Measurements from ENCODE around the gene YIPF6. TPM values are rescaled to one million over a fixed set of nuclear protein-coding genes. Genes with fewer than 3 reads are reported as not detected.
"Not testable (repeated sequence)": the region's sequence is repeated elsewhere in the genome, so short reads cannot be mapped to it uniquely, and the experiment has no call there.

The YIPF6 gene
- total and polyA plus RNA-seq, 2 experiments from 2014 or later, result 17.0 to 39.2 TPM

DNA sequence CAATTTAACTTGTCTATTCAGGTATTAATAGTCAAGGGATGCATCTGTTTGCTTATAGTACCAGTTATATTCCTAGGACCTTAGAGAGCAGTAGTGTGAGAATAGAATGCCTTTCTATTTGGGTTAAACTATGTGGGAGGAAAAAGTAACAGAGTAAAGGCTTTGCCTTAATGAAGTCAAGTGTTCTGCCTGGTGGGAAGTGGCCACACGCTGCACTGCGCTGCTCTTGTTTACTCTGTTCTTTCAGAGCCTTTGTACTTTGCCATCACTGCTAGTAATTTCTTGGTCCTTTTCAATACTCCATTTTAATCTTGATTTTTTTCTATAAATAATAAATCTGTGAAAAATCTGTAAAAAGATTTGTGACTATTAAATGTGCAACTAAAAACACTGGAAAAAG lies 38.0 kb downstream of the YIPF6 start:
- Histone ChIP-seq H3K9me3 (ENCODE audit: low read depth) (no peaks in the 10 kb centered on the region), H3K36me3 (peaks cover 7% of the 10 kb centered on the region), H3K27me3 (no peaks in the 10 kb centered on the region), H3K4me1 (ENCODE audit: low read depth) (no peaks in the 10 kb centered on the region), H3K27ac (no peak overlapping the region), H3K4me3 (no peak overlapping the region)
- DNase-seq (ENCODE audit: low read depth in 1 of 2, low spot score in 1 of 2), result no peak
- TF ChIP-seq, protein P1, sequence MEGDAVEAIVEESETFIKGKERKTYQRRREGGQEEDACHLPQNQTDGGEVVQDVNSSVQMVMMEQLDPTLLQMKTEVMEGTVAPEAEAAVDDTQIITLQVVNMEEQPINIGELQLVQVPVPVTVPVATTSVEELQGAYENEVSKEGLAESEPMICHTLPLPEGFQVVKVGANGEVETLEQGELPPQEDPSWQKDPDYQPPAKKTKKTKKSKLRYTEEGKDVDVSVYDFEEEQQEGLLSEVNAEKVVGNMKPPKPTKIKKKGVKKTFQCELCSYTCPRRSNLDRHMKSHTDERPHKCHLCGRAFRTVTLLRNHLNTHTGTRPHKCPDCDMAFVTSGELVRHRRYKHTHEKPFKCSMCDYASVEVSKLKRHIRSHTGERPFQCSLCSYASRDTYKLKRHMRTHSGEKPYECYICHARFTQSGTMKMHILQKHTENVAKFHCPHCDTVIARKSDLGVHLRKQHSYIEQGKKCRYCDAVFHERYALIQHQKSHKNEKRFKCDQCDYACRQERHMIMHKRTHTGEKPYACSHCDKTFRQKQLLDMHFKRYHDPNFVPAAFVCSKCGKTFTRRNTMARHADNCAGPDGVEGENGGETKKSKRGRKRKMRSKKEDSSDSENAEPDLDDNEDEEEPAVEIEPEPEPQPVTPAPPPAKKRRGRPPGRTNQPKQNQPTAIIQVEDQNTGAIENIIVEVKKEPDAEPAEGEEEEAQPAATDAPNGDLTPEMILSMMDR (IDR thresholded peaks at IDR 0.05; ENCODE audit: low read depth, low read length), result no peak

DNA sequence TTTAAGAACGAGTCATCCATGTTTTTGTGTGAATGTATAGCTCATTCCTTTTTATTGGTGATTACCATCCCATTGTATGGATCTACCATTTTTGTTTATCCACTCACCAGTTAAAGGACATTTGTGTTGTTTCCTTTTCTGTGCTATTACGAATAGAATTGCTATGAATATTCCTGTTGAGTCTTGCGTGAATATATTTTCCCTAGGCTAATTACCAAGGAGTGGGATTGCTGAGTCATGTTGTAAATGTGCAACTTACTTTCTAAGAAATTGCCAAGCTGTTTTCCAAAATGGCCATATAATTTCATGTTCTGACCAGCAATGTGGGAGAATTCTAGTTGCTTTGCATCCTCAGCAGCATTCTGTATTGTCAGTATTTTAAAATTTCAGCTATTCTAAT lies 51.3 kb downstream of the YIPF6 start:
- no peaks in the 10 kb centered on the region for H3K9me3 ChIP-seq (ENCODE audit: low read depth)
- TF ChIP-seq, protein P1 (IDR thresholded peaks at IDR 0.05; ENCODE audit: low read depth, low read length), result no peak
- no peak overlapping the region for H3K4me3 ChIP-seq
- no peak overlapping the region for H3K27ac ChIP-seq
- no peak for DNase-seq (ENCODE audit: low read depth in 1 of 2, low spot score in 1 of 2)
- no peaks in the 10 kb centered on the region for H3K4me1 ChIP-seq (ENCODE audit: low read depth)
- H3K27me3 ChIP-seq, result no peaks in the 10 kb centered on the region
- H3K36me3 ChIP-seq, result no peaks in the 10 kb centered on the region

DNA sequence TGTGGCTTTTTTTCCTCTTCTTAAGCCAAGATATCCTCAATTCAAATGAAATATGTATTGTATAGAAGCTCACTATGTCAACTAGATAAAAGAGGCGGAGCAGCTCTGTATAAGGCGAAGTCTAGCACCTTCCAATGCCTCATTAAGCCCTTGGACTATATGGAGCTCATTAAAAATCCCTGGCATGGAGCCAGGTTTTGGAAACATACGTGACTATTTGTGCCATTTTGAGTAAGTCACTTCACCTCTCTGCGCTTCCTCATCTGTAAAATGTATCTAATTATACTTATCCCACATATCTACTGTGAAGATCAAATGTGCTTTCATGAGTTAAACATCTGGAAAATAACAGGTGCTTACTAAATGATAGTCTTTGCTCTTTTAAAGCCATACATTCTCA lies 57.2 kb downstream of the YIPF6 start:
- Histone ChIP-seq H3K4me3 (no peak overlapping the region), H3K27me3 (no peaks in the 10 kb centered on the region), H3K36me3 (no peaks in the 10 kb centered on the region), H3K9me3 (ENCODE audit: low read depth) (no peaks in the 10 kb centered on the region), H3K4me1 (ENCODE audit: low read depth) (no peaks in the 10 kb centered on the region), H3K27ac (no peak overlapping the region)
- DNase-seq (ENCODE audit: low read depth in 1 of 2, low spot score in 1 of 2), result no peak
- TF ChIP-seq, protein P1 (IDR thresholded peaks at IDR 0.05; ENCODE audit: low read depth, low read length), result no peak

DNA sequence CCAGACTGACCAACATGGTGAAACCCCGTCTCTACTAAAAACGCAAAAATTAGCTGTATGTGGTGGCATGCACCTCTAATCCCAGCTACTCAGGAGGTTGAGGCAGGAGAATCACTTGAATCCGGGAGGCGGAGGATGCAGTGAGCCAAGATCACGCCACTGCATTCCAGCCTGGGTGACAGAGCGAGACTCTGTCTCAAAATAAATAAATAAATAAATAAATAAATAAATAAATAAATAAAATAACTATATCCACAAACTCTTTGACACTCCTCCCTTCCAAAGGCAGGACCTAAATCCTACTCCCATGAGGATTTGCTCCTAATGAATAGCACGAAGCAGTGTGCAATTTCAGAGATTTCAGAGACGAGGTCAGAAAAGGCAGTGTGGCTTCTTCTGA lies 58.3 kb downstream of the YIPF6 start:
- H3K9me3 ChIP-seq (ENCODE audit: low read depth); H3K4me3 ChIP-seq; DNase-seq (ENCODE audit: low read depth in 1 of 2, low spot score in 1 of 2); H3K27me3 ChIP-seq; H3K4me1 ChIP-seq (ENCODE audit: low read depth); H3K36me3 ChIP-seq; H3K27ac ChIP-seq: not testable (repeated sequence)

DNA sequence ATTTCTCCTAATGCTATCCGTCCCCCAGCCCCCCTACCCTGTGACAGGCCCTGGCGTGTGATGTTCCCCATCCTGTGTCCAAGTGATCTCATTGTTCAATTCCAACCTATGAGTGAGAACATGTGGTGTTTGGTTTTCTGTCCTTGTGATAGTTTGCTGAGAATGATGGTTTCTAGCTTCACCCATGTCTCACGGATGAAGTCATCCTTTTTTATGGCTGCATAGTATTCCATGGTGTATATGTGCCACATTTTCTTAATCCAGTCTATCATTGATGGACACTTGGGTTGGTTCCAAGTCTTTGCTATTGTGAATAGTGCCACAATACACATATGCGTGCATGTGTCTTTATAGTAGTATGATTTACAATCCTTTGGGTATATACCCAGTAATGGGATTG lies 61.1 kb downstream of the YIPF6 start:
- H3K4me3 ChIP-seq; H3K27me3 ChIP-seq; H3K4me1 ChIP-seq (ENCODE audit: low read depth); H3K9me3 ChIP-seq (ENCODE audit: low read depth); H3K27ac ChIP-seq; DNase-seq (ENCODE audit: low read depth in 1 of 2, low spot score in 1 of 2); H3K36me3 ChIP-seq: not testable (repeated sequence)

DNA sequence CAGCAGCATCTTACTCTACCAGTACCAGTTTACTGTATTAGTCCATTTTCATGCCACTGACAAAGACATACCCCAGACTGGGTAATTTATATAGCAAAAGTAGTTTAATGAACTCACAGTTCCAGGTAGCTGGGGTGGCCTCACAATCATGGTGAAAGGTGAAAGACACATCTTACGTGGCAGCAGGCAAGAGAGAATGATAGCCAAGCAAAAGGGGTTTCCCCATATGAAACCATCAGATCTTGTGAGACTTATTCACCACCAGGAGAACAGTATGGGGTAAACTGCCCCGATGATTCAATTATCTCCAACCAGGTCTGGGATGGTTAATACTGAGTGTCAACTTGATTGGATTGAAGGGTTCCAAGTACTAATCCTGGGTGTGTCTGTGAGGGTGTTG lies 69.3 kb downstream of the YIPF6 start:
- H3K4me1 ChIP-seq (ENCODE audit: low read depth), result no peaks in the 10 kb centered on the region
- TF ChIP-seq, protein P1 (IDR thresholded peaks at IDR 0.05; ENCODE audit: low read depth, low read length), result no peak
- DNase-seq (ENCODE audit: low read depth in 1 of 2, low spot score in 1 of 2), result no peak
- H3K4me3 ChIP-seq, result no peak overlapping the region
- no peaks in the 10 kb centered on the region for H3K9me3 ChIP-seq (ENCODE audit: low read depth)
- H3K27ac ChIP-seq, result no peak overlapping the region
- no peaks in the 10 kb centered on the region for H3K27me3 ChIP-seq
- no peaks in the 10 kb centered on the region for H3K36me3 ChIP-seq

DNA sequence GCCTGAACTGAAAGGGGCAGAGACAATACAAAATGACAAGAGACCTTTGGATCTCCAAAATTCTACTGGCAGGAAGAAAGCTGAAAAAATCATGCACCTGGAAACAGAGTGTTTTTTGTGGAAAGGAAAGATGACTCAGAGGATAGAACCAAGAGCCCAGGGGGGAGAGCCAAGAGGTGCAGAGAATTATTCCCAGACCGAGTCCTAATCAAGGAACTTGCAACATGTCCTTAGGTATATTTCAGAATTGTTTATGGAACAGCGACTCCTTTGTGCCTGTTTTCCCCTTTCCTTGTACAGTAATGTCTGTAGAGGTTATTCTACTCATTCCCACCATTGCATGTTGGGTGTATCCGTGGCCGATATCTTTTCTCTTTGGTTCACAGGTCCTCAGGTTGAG lies 71.7 kb downstream of the YIPF6 start:
- H3K27me3 ChIP-seq, result no peaks in the 10 kb centered on the region
- no peak overlapping the region for H3K4me3 ChIP-seq
- no peaks in the 10 kb centered on the region for H3K36me3 ChIP-seq
- H3K27ac ChIP-seq, result no peak overlapping the region
- H3K9me3 ChIP-seq (ENCODE audit: low read depth), result no peaks in the 10 kb centered on the region
- TF ChIP-seq, protein P1 (IDR thresholded peaks at IDR 0.05; ENCODE audit: low read depth, low read length), result no peak
- DNase-seq (ENCODE audit: low read depth in 1 of 2, low spot score in 1 of 2), result no peak
- no peaks in the 10 kb centered on the region for H3K4me1 ChIP-seq (ENCODE audit: low read depth)
